Muscle layer of duodenum (tissue), 2 donors: Measurements from ENCODE around the gene SLC6A6.

Experiments
- H3K27ac ChIP-seq: one replicate; pipeline ENCODE4 v1.7.0; 2013; ENCODE audit warnings: mild to moderate bottlenecking, low read length
- H3K27me3 ChIP-seq: one replicate; pipeline ENCODE4 v1.7.0; 2013; ENCODE audit warnings: low read depth, mild to moderate bottlenecking, control low read depth, low read length
- H3K36me3 ChIP-seq, 2 donors: one replicate each; pipeline ENCODE4 v1.7.0; 2013; ENCODE audit warnings: low read length in 2 of 2, control low read depth in 1 of 2, mild to moderate bottlenecking in 1 of 2; ENCODE audit not compliant: insufficient read depth in 2 of 2, control insufficient read depth in 1 of 2
- H3K4me1 ChIP-seq, 2 donors: one replicate each; pipeline ENCODE4 v1.7.0; 2013; ENCODE audit warnings: low read length in 2 of 2, mild to moderate bottlenecking in 2 of 2, control low read depth in 1 of 2, moderate library complexity in 1 of 2; ENCODE audit not compliant: insufficient read depth in 2 of 2, control insufficient read depth in 1 of 2
- H3K4me3 ChIP-seq, 2 donors: one replicate each; pipeline ENCODE4 v1.7.0; 2013; ENCODE audit warnings: low read length in 2 of 2, low read depth in 1 of 2, mild to moderate bottlenecking in 1 of 2
- H3K9me3 ChIP-seq, 2 donors: one replicate each; pipeline ENCODE4 v1.7.0; 2013; ENCODE audit warnings: low read length in 2 of 2, control low read depth in 1 of 2, mild to moderate bottlenecking in 1 of 2; ENCODE audit not compliant: control insufficient read depth in 1 of 2
- donor health status: healthy.

SLC6A6 gene

GRCh38 chr3:14485981-14486380, 83.6 kb downstream of the SLC6A6 start:
- Histone ChIP-seq H3K9me3 (no peaks in the 10 kb centered on the region), H3K4me1 (peaks cover 0 to 11% of the 10 kb centered on the region in 2 donors), H3K36me3 (peaks cover 4 to 33% of the 10 kb centered on the region in 2 donors), H3K27me3 (no peaks in the 10 kb centered on the region), H3K27ac (no peak overlapping the region), H3K4me3 (no peak overlapping the region)

GRCh38 chr3:14486460-14486859, 84.1 kb downstream of the SLC6A6 start:
- peaks cover 4 to 30% of the 10 kb centered on the region in 2 donors for H3K36me3 ChIP-seq
- no peaks in the 10 kb centered on the region for H3K9me3 ChIP-seq
- H3K4me3 ChIP-seq: no peak overlapping the region
- peaks cover 0 to 11% of the 10 kb centered on the region in 2 donors for H3K4me1 ChIP-seq
- H3K27me3 ChIP-seq: no peaks in the 10 kb centered on the region
- H3K27ac ChIP-seq: no peak overlapping the region

- H3K36me3 ChIP-seq: peaks cover 4 to 27% of the 10 kb centered on the region in 2 donors
These were observed 84.7 kb downstream of the SLC6A6 start for GRCh38 chr3:14487086-14487485.

GRCh38 chr3:14487821-14488220, 85.4 kb downstream of the SLC6A6 start:
- no peak overlapping the region for H3K4me3 ChIP-seq
- H3K27me3 ChIP-seq: no peaks in the 10 kb centered on the region
- H3K9me3 ChIP-seq: no peaks in the 10 kb centered on the region
- peaks cover 4 to 27% of the 10 kb centered on the region in 2 donors for H3K36me3 ChIP-seq
- H3K27ac ChIP-seq: no peak overlapping the region
- peaks cover 0 to 4% of the 10 kb centered on the region in 2 donors for H3K4me1 ChIP-seq

More at GRCh38 chr3:14487086-14487485, 84.7 kb downstream of the SLC6A6 start:
- H3K4me1 ChIP-seq: peaks cover 0 to 11% of the 10 kb centered on the region in 2 donors
- no peak overlapping the region for H3K4me3 ChIP-seq
- H3K9me3 ChIP-seq: no peaks in the 10 kb centered on the region
- no peaks in the 10 kb centered on the region for H3K27me3 ChIP-seq
- H3K27ac ChIP-seq: no peak overlapping the region

- Histone ChIP-seq H3K4me3 (no peak overlapping the region), H3K27me3 (no peaks in the 10 kb centered on the region), H3K36me3 (peaks cover 4 to 30% of the 10 kb centered on the region in 2 donors), H3K4me1 (peaks cover 0 to 4% of the 10 kb centered on the region in 2 donors), H3K27ac (no peak overlapping the region), H3K9me3 (no peaks in the 10 kb centered on the region)
These were observed 86.1 kb downstream of the SLC6A6 start for GRCh38 chr3:14488286-14489041.

- no peak overlapping the region for H3K27ac ChIP-seq
- H3K36me3 ChIP-seq: peaks cover 4 to 26% of the 10 kb centered on the region in 2 donors
- H3K9me3 ChIP-seq: no peaks in the 10 kb centered on the region
- peaks cover 0 to 4% of the 10 kb centered on the region in 2 donors for H3K4me1 ChIP-seq
- no peaks in the 10 kb centered on the region for H3K27me3 ChIP-seq
- H3K4me3 ChIP-seq: no peak overlapping the region
These were observed 87.2 kb downstream of the SLC6A6 start for GRCh38 chr3:14489641-14490040.

- H3K4me1 ChIP-seq: peaks cover 0 to 4% of the 10 kb centered on the region in 2 donors
- H3K36me3 ChIP-seq: peaks cover 4 to 23% of the 10 kb centered on the region in 2 donors
- H3K27ac ChIP-seq: no peak overlapping the region
- H3K9me3 ChIP-seq: no peaks in the 10 kb centered on the region
- H3K4me3 ChIP-seq: no peak overlapping the region
- H3K27me3 ChIP-seq: no peaks in the 10 kb centered on the region
These were observed 87.8 kb downstream of the SLC6A6 start for GRCh38 chr3:14490255-14490654.

GRCh38 chr3:14490831-14491230, 88.4 kb downstream of the SLC6A6 start:
- Histone ChIP-seq H3K27ac (no peak overlapping the region), H3K36me3 (peaks cover 4 to 17% of the 10 kb centered on the region in 2 donors), H3K9me3 (no peaks in the 10 kb centered on the region), H3K4me1 (peaks cover 0 to 4% of the 10 kb centered on the region in 2 donors), H3K4me3 (no peak overlapping the region), H3K27me3 (no peaks in the 10 kb centered on the region)

- Histone ChIP-seq H3K4me1 (peaks cover 0 to 4% of the 10 kb centered on the region in 2 donors), H3K9me3 (no peaks in the 10 kb centered on the region), H3K36me3 (peaks cover 4 to 9% of the 10 kb centered on the region in 2 donors), H3K27ac (no peak overlapping the region), H3K27me3 (no peaks in the 10 kb centered on the region), H3K4me3 (no peak overlapping the region)
These were observed 89.2 kb downstream of the SLC6A6 start for GRCh38 chr3:14491396-14492190.

- Histone ChIP-seq H3K27me3 (no peaks in the 10 kb centered on the region), H3K4me1 (peaks cover 0 to 2% of the 10 kb centered on the region in 2 donors), H3K27ac (no peak overlapping the region), H3K9me3 (no peaks in the 10 kb centered on the region), H3K4me3 (no peak overlapping the region), H3K36me3 (peaks cover 0 to 6% of the 10 kb centered on the region in 2 donors)
These were observed 90.8 kb downstream of the SLC6A6 start for GRCh38 chr3:14492948-14493881.
